Endothelial cell of umbilical vein (primary cell): ENCODE results near the gene BHLHE23. TPM values are rescaled to one million over a fixed set of nuclear protein-coding genes. Genes with fewer than 3 reads are reported as not detected.

Experiments
- BruUV-seq: library from RNA; stranded (reverse); fragments of 400-500 nt; replicated peaks from 2 replicates; lab custom pipeline; 2021; lab: Mats Ljungman, UMichigan
- CTCF ChIA-PET: fragments of 300-600, 350-600 bp; sonication (Branson Sonifier 250); formaldehyde crosslinking; loops from one replicate; lab custom pipeline; 2021; ENCODE audit warnings: antibody characterized with exemption, inconsistent platforms; lab: Charles Lee
- POLR2A ChIA-PET: fragments of 300-600, 350-600 bp; sonication (Branson Sonifier 250); formaldehyde crosslinking; loops from one replicate; lab custom pipeline; 2021; ENCODE audit warnings: antibody characterized with exemption, inconsistent platforms; lab: Charles Lee
- DNase-seq: peaks from one replicate; pipeline ENCODE4 v3.0.0-alpha.2; 2011; ENCODE audit warnings: low read depth, low spot score
- FAIRE-seq: peaks from 2 replicates; lab custom pipeline; 2011; peaks lifted over from hg19 to GRCh38; lab: Jason Lieb, UNC
- H2AFZ ChIP-seq: 2 replicates; pipeline ENCODE4 v1.6.0; 2012; ENCODE audit warnings: low read depth, low read length, control low read depth, inconsistent platforms
- H3K27ac ChIP-seq: 2 replicates; pipeline ENCODE4 v1.5.1; 2011; ENCODE audit warnings: low read depth, mild to moderate bottlenecking, control low read depth, low read length, moderate library complexity; ENCODE audit not compliant: insufficient read depth
- H3K27me3 ChIP-seq, 2 experiments: 2 replicates each; pipeline versions ENCODE4 v1.6.0 to v1.6.1; 2011; ENCODE audit warnings: low read length in 2 of 2, mixed read lengths in 1 of 2; ENCODE audit not compliant: control insufficient read depth in 2 of 2, insufficient read depth in 2 of 2
- H3K36me3 ChIP-seq, 2 experiments: 2 replicates in 1 of 2; 3 replicates in 1 of 2; pipeline ENCODE4 v1.5.1; 2011; ENCODE audit warnings: low read length in 2 of 2, mild to moderate bottlenecking in 1 of 2, moderate library complexity in 1 of 2; ENCODE audit not compliant: control insufficient read depth in 2 of 2, insufficient read depth in 2 of 2; ENCODE audit errors: extremely low read depth in 1 of 2
- H3K4me1 ChIP-seq: 3 replicates; pipeline ENCODE4 v1.5.1; 2011; ENCODE audit warnings: mild to moderate bottlenecking, low read length; ENCODE audit not compliant: control insufficient read depth, insufficient read depth; ENCODE audit errors: extremely low read depth
- H3K4me2 ChIP-seq: 2 replicates; pipeline ENCODE4 v1.6.1; 2011; ENCODE audit warnings: low read length, control low read depth, mixed read lengths; ENCODE audit not compliant: insufficient read depth
- H3K4me3 ChIP-seq, 3 experiments: fragments of 200-600 bp in 1 of 3; sonication (generic), shearing (Covaris generic) in 1 of 3; replicated peaks in 1 of 3; 2 replicates each; pipeline ENCODE4 v1.5.1; 2011 to 2016; ENCODE audit warnings: control low read depth in 3 of 3, low read length in 3 of 3, mild to moderate bottlenecking in 2 of 3, inconsistent platforms in 1 of 3, low read depth in 1 of 3, moderate library complexity in 1 of 3; ENCODE audit not compliant: insufficient read depth in 1 of 3
- H3K79me2 ChIP-seq: 2 replicates; pipeline ENCODE4 v1.6.0; 2012; ENCODE audit warnings: low read length, inconsistent platforms; ENCODE audit not compliant: control insufficient read depth, insufficient read depth
- H3K9ac ChIP-seq: replicated peaks from 2 replicates; pipeline ENCODE3; 2011; ENCODE audit warnings: low read length, control low read depth; ENCODE audit not compliant: insufficient read depth; ENCODE audit errors: extremely low read depth
- H3K9me1 ChIP-seq: replicated peaks from 3 replicates; pipeline ENCODE4 v1.6.0; 2011; ENCODE audit warnings: mild to moderate bottlenecking, low read length; ENCODE audit not compliant: control insufficient read depth, insufficient read depth; ENCODE audit errors: extremely low read depth
- H3K9me3 ChIP-seq: replicated peaks from 2 replicates; pipeline ENCODE4 v1.5.1; 2012; ENCODE audit warnings: low read length, inconsistent platforms; ENCODE audit not compliant: control insufficient read depth, insufficient read depth
- H4K20me1 ChIP-seq: replicated peaks from 2 replicates; pipeline ENCODE3; 2011; ENCODE audit warnings: mild to moderate bottlenecking, low read length; ENCODE audit not compliant: control insufficient read depth, insufficient read depth; ENCODE audit errors: extremely low read depth
- EZH2 ChIP-seq: IDR thresholded peaks from 2 replicates; pipeline ENCODE4 v1.6.1; 2012; ENCODE audit warnings: borderline replicate concordance, low read depth, mild to moderate bottlenecking, moderate library complexity, low read length, inconsistent platforms; ENCODE audit not compliant: severe bottlenecking
- FOS ChIP-seq: IDR thresholded peaks from 2 replicates; pipeline ENCODE4 v1.6.1; 2011; ENCODE audit warnings: mild to moderate bottlenecking, low read length, moderate library complexity, borderline replicate concordance; ENCODE audit not compliant: insufficient read depth
- GATA2 ChIP-seq: IDR thresholded peaks from 2 replicates; pipeline ENCODE4 v1.7.0; 2011; ENCODE audit warnings: low read depth, mild to moderate bottlenecking, moderate library complexity, mixed read lengths, low read length; ENCODE audit not compliant: insufficient read length, insufficient read depth
- JUN ChIP-seq: IDR thresholded peaks from 2 replicates; pipeline ENCODE4 v1.6.1; 2011; ENCODE audit warnings: borderline replicate concordance, low read depth; ENCODE audit not compliant: insufficient read length, insufficient read depth
- MYC ChIP-seq: IDR thresholded peaks from one replicate; pipeline ENCODE4 v1.6.1; 2011; ENCODE audit warnings: mild to moderate bottlenecking, low read depth, low read length
- POLR2A ChIP-seq: IDR thresholded peaks from 2 replicates; pipeline ENCODE4 v1.6.1; 2012; ENCODE audit warnings: low read depth, mild to moderate bottlenecking, control low read depth, low read length
- POLR2AphosphoS5 ChIP-seq: IDR thresholded peaks from 2 replicates; pipeline ENCODE4 v1.6.1; 2012; ENCODE audit warnings: low read depth, mild to moderate bottlenecking, control low read depth, low read length, moderate library complexity; ENCODE audit not compliant: insufficient read depth
- dilution Hi-C: fragments of 300-500 bp; cut with MboI; formaldehyde crosslinking; loops from one replicate; pipeline ENCODE4 v1.15.0; 2019; ENCODE audit warnings: low sequenced_read_pairs; ENCODE audit not compliant: extremely low pct_ligation_motif_present
- intact Hi-C: fragments of 100-400 bp; cut with micrococcal nuclease; formaldehyde crosslinking; loops from one replicate; pipeline ENCODE4 v1.10.0; 2022
- polyA plus RNA-seq, 4 experiments: library from polyadenylated mRNA; depleted of rRNA in 3 of 4; stranded (reverse) in 3 of 4; unstranded in 1 of 4; fragments of >200 nt; gene quantifications; 2 replicates each; pipeline versions ENCODE4 v1.2.1 to v1.2.3, GENCODE V29; 2011 to 2012; ENCODE audit warnings: missing spikeins in 1 of 4
- total RNA-seq: library from RNA; stranded (reverse); gene quantifications from 2 replicates; pipeline ENCODE4 v1.2.3, GENCODE V29; 2021
- TF ChIP-seq, protein P1 (sequence below): IDR thresholded peaks from 2 replicates; pipeline ENCODE4 v1.6.1; 2011; ENCODE audit not compliant: insufficient read depth, insufficient read length
- TF ChIP-seq, protein P2 (sequence below), 2 donors: IDR thresholded peaks; 1 replicate in 1 of 2; 2 replicates in 1 of 2; pipeline ENCODE4 v1.5.1; 2011; ENCODE audit warnings: low read length in 2 of 2, mild to moderate bottlenecking in 2 of 2, moderate library complexity in 2 of 2, control low read depth in 1 of 2, inconsistent platforms in 1 of 2, low read depth in 1 of 2; ENCODE audit not compliant: insufficient read depth in 1 of 2; ENCODE audit errors: extremely low read depth in 1 of 2

Gene BHLHE23
- total and polyA plus RNA-seq, 2 donors (not counting 3 experiments of a cell fraction or from before 2014, with no cell fraction given): not detected

DNA sequence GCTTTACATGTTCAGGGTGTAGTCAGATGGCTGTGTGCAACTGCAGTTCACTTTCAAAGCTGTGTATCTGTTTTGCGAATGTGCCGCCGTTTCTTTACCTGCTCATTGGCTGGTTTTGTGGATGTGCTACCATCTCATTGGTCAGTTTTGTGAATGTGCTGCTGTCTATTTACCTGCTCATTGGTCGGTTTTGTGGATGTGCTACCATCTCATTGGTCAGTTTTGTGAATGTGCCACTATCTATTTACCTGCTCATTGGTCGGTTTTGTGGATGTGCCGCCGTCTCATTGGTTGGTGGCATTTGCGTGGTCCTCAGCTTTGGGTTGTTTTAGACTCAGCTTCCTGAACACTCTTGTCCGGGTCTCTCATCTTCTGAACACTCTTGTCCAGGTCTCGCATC lies 40.5 kb upstream of the BHLHE23 start:
- Histone ChIP-seq H2AFZ (no peak overlapping the region), H3K9me3 (no peaks in the 10 kb centered on the region), H3K4me2 (no peak overlapping the region), H3K4me3 (no peak overlapping the region), H3K79me2 (no peaks in the 10 kb centered on the region), H3K27ac (no peak overlapping the region), H3K4me1 (no peaks in the 10 kb centered on the region), H3K27me3 (peaks cover 0 to under 1% of the 10 kb centered on the region in 2 experiments), H3K9me1 (no peaks in the 10 kb centered on the region), H3K36me3 (no peaks in the 10 kb centered on the region), H3K9ac (no peak overlapping the region), H4K20me1 (no peaks in the 10 kb centered on the region)
- POLR2A ChIA-PET: no interaction called here
- dilution Hi-C loops: no loop called here
- TF ChIP-seq, protein P1, sequence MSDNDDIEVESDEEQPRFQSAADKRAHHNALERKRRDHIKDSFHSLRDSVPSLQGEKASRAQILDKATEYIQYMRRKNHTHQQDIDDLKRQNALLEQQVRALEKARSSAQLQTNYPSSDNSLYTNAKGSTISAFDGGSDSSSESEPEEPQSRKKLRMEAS: no peak
- TF ChIP-seq POLR2A (no peak), POLR2AphosphoS5 (no peak), EZH2 (no peak), GATA2 (no peak), JUN (no peak), FOS (no peak), MYC (no peak)
- TF ChIP-seq, protein P2, sequence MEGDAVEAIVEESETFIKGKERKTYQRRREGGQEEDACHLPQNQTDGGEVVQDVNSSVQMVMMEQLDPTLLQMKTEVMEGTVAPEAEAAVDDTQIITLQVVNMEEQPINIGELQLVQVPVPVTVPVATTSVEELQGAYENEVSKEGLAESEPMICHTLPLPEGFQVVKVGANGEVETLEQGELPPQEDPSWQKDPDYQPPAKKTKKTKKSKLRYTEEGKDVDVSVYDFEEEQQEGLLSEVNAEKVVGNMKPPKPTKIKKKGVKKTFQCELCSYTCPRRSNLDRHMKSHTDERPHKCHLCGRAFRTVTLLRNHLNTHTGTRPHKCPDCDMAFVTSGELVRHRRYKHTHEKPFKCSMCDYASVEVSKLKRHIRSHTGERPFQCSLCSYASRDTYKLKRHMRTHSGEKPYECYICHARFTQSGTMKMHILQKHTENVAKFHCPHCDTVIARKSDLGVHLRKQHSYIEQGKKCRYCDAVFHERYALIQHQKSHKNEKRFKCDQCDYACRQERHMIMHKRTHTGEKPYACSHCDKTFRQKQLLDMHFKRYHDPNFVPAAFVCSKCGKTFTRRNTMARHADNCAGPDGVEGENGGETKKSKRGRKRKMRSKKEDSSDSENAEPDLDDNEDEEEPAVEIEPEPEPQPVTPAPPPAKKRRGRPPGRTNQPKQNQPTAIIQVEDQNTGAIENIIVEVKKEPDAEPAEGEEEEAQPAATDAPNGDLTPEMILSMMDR (IDR thresholded peaks at IDR 0.05; ENCODE audit: extremely low read depth in 1 of 2, insufficient read depth in 1 of 2, low read depth in 1 of 2, low read length in 2 of 2): no peak
- DNase-seq (no peak), FAIRE-seq (no peak)
- intact Hi-C loops: no loop called here
- BruUV-seq: no TSS peak
- CTCF ChIA-PET: interaction anchor here (0.7 kb wide), 1 partner anchor 9 kb away, joined by 3 read pairs; no protein-coding TSS in a partner anchor
